ENCODE measurements around the gene SLC16A12.
"Not testable (repeated sequence)": the region's sequence is repeated elsewhere in the genome, so short reads cannot be mapped to it uniquely, and the experiment has no call there.

Gene SLC16A12

DNA sequence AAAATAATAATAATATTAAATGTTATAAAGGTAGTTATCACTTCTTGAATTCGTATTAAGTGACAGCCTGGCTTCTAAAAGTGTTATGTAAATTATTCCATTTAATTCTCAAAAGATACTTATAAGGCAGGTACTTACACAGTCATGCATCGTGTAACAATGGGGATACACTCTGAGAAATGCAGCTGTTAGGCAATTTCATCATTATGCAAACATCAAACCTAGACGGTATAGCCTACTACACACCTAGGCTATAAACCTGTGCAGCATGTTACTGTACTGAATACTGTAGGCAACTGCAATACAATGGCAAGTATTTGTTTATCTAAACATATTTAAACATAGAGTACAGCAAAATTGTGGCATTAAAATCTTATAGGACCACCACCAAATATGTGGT is 141.5 kb downstream of the SLC16A12 start:
- Histone ChIP-seq H3K4me1 (peaks cover 0 to 36% (median 24%) of the 10 kb centered on the region in 4 donors), H3K4me3 (no peak overlapping the region), H3K9me3 (no peaks in the 10 kb centered on the region), H3K27me3 (no peaks in the 10 kb centered on the region), H3K36me3 (no peaks in the 10 kb centered on the region), H3K27ac (peak overlapping the region in 1 of 2 donors; percentile 77)
- intact Hi-C loops (cut with DNase I; ENCODE audit: low total_unique reads): no loop called here
- DNase-seq: no peak
- TF ChIP-seq, protein P1, sequence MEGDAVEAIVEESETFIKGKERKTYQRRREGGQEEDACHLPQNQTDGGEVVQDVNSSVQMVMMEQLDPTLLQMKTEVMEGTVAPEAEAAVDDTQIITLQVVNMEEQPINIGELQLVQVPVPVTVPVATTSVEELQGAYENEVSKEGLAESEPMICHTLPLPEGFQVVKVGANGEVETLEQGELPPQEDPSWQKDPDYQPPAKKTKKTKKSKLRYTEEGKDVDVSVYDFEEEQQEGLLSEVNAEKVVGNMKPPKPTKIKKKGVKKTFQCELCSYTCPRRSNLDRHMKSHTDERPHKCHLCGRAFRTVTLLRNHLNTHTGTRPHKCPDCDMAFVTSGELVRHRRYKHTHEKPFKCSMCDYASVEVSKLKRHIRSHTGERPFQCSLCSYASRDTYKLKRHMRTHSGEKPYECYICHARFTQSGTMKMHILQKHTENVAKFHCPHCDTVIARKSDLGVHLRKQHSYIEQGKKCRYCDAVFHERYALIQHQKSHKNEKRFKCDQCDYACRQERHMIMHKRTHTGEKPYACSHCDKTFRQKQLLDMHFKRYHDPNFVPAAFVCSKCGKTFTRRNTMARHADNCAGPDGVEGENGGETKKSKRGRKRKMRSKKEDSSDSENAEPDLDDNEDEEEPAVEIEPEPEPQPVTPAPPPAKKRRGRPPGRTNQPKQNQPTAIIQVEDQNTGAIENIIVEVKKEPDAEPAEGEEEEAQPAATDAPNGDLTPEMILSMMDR (IDR thresholded peaks at IDR 0.05): no peak

DNA sequence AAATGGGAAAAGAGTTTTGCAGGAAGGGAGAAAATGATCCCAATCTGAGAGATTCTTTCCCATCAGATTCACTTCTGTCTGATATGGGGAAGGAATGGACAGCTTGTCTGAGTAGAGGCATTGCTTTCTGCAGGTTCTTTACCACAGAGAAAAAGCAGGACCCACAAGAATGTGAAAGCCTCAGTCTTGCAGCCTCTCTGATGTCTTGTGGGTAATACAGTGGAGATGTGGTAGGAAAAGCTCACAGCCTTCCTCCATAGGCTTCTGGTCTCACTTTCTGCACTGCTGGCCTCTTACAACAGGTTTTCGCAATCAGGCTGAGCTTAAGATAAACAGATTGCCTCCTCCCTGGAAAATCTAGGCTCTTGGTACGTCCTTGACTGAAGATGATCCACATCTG is 142.4 kb downstream of the SLC16A12 start:
- intact Hi-C loops (cut with DNase I; ENCODE audit: low total_unique reads): no loop called here
- no peaks in the 10 kb centered on the region for H3K36me3 ChIP-seq
- H3K27me3 ChIP-seq: no peaks in the 10 kb centered on the region
- H3K9me3 ChIP-seq: no peaks in the 10 kb centered on the region
- H3K4me1 ChIP-seq: peaks cover 0 to 36% (median 24%) of the 10 kb centered on the region in 4 donors
- peak overlapping the region; percentile 73 to 77 for H3K27ac ChIP-seq
- TF ChIP-seq, protein P1 (IDR thresholded peaks at IDR 0.05): no peak
- DNase-seq: peak in 1 of 2 donors; percentile 63
- H3K4me3 ChIP-seq: peak overlapping the region; percentile 56 to 69

DNA sequence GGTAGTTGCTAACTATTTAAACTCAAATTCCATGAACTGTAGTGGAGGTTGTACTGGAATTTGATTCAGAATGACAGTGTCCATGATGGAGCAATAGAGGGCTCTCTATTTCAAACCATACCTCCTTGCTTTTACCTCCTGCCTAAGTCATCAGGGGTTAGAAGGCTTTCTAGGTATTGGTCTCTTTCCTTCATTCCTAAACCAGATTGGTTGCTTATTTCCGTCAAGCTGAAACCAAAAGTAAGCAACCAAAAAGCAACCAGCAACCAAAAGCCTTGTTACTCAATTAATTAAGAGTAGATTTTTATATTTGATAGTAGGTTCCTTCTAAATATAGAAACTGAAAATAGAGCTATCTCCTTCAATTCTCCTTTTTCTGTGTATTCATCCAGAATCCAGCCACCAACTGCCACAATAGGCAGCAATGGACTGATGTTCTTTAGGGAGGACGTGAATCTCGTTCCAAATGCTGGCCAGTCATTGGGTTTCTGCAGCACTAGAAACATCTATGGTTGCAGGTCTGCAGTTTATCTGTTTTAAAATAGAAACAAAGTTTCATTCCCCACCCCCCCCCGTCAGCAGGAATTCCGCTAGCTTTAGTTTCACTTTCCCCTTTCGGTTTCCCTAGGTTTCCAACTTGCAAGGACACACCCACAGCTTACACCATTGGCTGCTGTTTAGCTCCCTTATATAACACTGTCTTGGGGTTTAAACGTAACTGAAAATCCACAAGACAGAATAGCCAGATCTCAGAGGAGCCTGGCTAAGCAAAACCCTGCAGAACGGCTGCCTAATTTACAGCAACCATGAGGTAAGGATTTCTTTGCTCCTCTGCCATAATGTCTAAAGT is 143.3 kb downstream of the SLC16A12 start, which contains the start of gene IFIT1:
IFIT1 (plus strand) TSS at position 717 of the 850 bp plus-strand sequence; CDS start at position 807, 90 bp downstream.
- Histone ChIP-seq H3K9me3 (no peaks in the 10 kb centered on the region), H3K27ac (peak within 1 kb of the TSS; percentile 73 to 77), H3K27me3 (no peaks in the 10 kb centered on the region), H3K4me1 (peaks cover 0 to 36% (median 24%) of the 10 kb centered on the region in 4 donors), H3K36me3 (no peaks in the 10 kb centered on the region), H3K4me3 (peak within 1 kb of the TSS; percentile 56 to 69)
- intact Hi-C loops (cut with DNase I; ENCODE audit: low total_unique reads): no loop called here
- TF ChIP-seq, protein P1 (IDR thresholded peaks at IDR 0.05): no peak
- DNase-seq: peak; percentile 63 to 76

DNA sequence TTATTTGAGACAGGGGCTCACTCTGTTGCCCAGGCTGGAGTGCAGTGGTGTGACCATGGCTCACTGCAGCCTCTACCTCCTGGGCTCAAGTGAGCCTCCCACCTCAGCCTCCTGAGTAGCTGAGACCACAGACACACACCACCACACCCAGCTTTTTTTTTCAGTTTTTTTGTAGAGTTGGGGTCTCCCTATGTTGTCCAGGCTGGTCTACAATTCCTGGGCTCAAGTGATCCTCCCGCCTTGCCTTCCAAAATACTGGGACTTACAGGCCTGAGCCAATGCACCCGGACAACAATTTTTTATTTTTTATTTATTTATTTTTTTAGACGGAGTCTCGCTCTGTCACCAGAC is 144.2 kb downstream of the SLC16A12 start:
- H3K27me3 ChIP-seq; H3K4me3 ChIP-seq; intact Hi-C loops (cut with DNase I; ENCODE audit: low total_unique reads); DNase-seq; H3K9me3 ChIP-seq; H3K36me3 ChIP-seq: not testable (repeated sequence)
- Histone ChIP-seq H3K4me1 (peaks cover 0 to 36% (median 24%) of the 10 kb centered on the region in 4 donors), H3K27ac (peak overlapping the region in 1 of 2 donors; percentile 77)

DNA sequence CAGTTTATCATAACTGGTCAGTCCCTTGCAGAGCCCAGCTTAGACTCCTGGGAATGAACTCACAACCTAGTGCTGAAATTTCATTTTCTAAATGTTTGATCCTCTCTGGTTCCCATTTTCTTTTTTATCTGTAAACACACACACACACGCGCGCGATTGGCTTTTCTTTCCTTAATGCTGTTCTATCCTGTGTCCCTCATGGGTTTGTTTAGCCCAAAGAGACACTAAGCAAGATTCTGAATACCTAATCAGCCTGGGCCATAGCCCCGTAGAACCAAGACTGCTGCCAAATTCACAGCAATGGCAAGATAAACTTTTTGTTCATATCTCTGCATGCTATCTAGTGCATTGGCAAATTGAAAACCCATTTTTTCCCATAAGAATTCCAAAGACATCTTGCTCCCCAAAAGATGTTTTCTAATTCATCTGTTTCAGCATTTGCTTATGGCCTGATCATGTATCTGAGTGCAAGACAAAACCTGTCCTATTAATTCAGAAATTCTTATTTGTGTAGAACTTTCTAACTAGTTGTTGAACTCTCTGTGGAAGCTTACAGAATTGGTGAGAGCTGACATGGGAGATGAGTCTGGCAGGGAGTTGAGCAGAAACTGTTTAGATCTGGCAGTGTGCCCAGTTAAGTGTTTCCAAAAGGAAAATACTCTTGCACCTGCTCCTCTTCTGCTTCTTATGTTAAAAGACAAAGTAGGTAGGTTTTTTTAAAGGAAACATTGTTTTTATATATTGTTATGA is 144.7 kb downstream of the SLC16A12 start:
- Histone ChIP-seq H3K27me3 (no peaks in the 10 kb centered on the region), H3K9me3 (no peaks in the 10 kb centered on the region), H3K27ac (peak overlapping the region; percentile 4 to 77), H3K36me3 (no peaks in the 10 kb centered on the region), H3K4me1 (peaks cover 0 to 36% (median 24%) of the 10 kb centered on the region in 4 donors), H3K4me3 (no peak overlapping the region)
- intact Hi-C loops (cut with DNase I; ENCODE audit: low total_unique reads): no loop called here
- TF ChIP-seq, protein P1 (IDR thresholded peaks at IDR 0.05): no peak
- DNase-seq: no peak

DNA sequence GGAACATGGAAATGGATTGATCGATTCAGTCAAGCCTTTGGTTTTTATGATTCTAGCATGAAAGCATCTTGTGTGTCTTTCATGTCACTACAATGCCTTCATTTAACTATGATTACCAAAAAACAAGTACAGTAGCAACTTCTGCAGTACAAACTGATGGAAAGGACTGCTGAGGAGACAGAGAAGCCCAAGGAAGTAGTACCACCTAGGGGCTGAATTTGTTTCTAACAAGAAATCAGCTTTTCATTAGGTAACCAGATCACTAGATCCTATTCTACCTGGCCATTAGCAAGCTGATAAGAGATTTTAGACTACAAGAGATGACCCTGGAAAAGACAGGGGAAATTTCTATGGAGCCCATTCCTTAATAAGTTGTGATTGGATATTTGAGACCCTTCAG is 146.1 kb downstream of the SLC16A12 start:
- TF ChIP-seq, protein P1 (IDR thresholded peaks at IDR 0.05): peak; percentile 43 to 60
- H3K27ac ChIP-seq: no peak overlapping the region
- no peaks in the 10 kb centered on the region for H3K36me3 ChIP-seq
- intact Hi-C loops (cut with DNase I; ENCODE audit: low total_unique reads): no loop called here
- peaks cover 0 to 25% (median 19%) of the 10 kb centered on the region in 4 donors for H3K4me1 ChIP-seq
- no peak overlapping the region for H3K4me3 ChIP-seq
- no peak for DNase-seq
- H3K9me3 ChIP-seq: no peaks in the 10 kb centered on the region
- no peaks in the 10 kb centered on the region for H3K27me3 ChIP-seq
